Measurements from ENCODE around the gene ANKRD39.

The ANKRD39 gene

GRCh38 chr2:96887493-96888012, 29.7 kb upstream of the ANKRD39 start:
- no peak for DNase-seq (ENCODE audit: low read depth)

GRCh38 chr2:96885432-96886347, 27.9 kb upstream of the ANKRD39 start:
- DNase-seq (ENCODE audit: low read depth), result no peak

GRCh38 chr2:96884299-96885094, 26.7 kb upstream of the ANKRD39 start:
- no peak for DNase-seq (ENCODE audit: low read depth)

- DNase-seq (ENCODE audit: low read depth), result no peak
Measured at GRCh38 chr2:96883306-96883705, 25.5 kb upstream of the ANKRD39 start.

- DNase-seq (ENCODE audit: low read depth), result no peak
Measured at GRCh38 chr2:96882906-96883305, 25.1 kb upstream of the ANKRD39 start.

- DNase-seq (ENCODE audit: low read depth), result no peak
Measured at GRCh38 chr2:96882230-96882629, 24.4 kb upstream of the ANKRD39 start.

GRCh38 chr2:96881349-96882195, 23.8 kb upstream of the ANKRD39 start:
- DNase-seq (ENCODE audit: low read depth), result no peak

GRCh38 chr2:96880891-96881273, 23.1 kb upstream of the ANKRD39 start:
- DNase-seq (ENCODE audit: low read depth), result no peak

GRCh38 chr2:96879545-96880040, 21.8 kb upstream of the ANKRD39 start:
- no peak for DNase-seq (ENCODE audit: low read depth)

- DNase-seq (ENCODE audit: low read depth), result no peak
Measured at GRCh38 chr2:96878796-96879544, 21.2 kb upstream of the ANKRD39 start.

GRCh38 chr2:96878171-96878570, 20.4 kb upstream of the ANKRD39 start:
- no peak for DNase-seq (ENCODE audit: low read depth)

- DNase-seq (ENCODE audit: low read depth), result no peak
Measured at GRCh38 chr2:96877631-96878092, 19.8 kb upstream of the ANKRD39 start.

GRCh38 chr2:96877042-96877451, 19.2 kb upstream of the ANKRD39 start:
- DNase-seq (ENCODE audit: low read depth), result no peak

- no peak for DNase-seq (ENCODE audit: low read depth)
Measured at GRCh38 chr2:96876269-96877041, 18.6 kb upstream of the ANKRD39 start.

- no peak for DNase-seq (ENCODE audit: low read depth)
Measured at GRCh38 chr2:96875498-96876268, 17.9 kb upstream of the ANKRD39 start.

GRCh38 chr2:96874198-96874831, 16.5 kb upstream of the ANKRD39 start:
- DNase-seq (ENCODE audit: low read depth), result no peak

GRCh38 chr2:96873651-96874096, 15.9 kb upstream of the ANKRD39 start:
- DNase-seq (ENCODE audit: low read depth), result no peak

GRCh38 chr2:96872591-96873349, 15.0 kb upstream of the ANKRD39 start:
- DNase-seq (ENCODE audit: low read depth), result no peak

All from GM04504 (cell line).